SK-N-SH treated with all-trans-retinoic acid at 6 μM for 48 hours (cell line): Measurements from ENCODE around the gene TMEM131.

Experiments
- ZFP3 ChIP-seq: fragments of 250-450 bp; sonication (Bioruptor Pico); IDR thresholded peaks from 2 replicates; pipeline ENCODE4 v1.5.0; 2020; ENCODE audit warnings: mild to moderate bottlenecking, moderate library complexity
- TF ChIP-seq, protein P1 (sequence below): fragments of 250-450 bp; sonication (Bioruptor Pico); IDR thresholded peaks from 2 replicates; pipeline ENCODE4 v1.8.0; 2020; ENCODE audit warnings: mild to moderate bottlenecking, moderate library complexity, borderline replicate concordance
- TF ChIP-seq, protein P2 (sequence below): fragments of 250-450 bp; sonication (Bioruptor Pico); IDR thresholded peaks from 2 replicates; pipeline ENCODE4 v1.5.1; 2020; ENCODE audit warnings: low read depth, mild to moderate bottlenecking, moderate library complexity

DNA sequence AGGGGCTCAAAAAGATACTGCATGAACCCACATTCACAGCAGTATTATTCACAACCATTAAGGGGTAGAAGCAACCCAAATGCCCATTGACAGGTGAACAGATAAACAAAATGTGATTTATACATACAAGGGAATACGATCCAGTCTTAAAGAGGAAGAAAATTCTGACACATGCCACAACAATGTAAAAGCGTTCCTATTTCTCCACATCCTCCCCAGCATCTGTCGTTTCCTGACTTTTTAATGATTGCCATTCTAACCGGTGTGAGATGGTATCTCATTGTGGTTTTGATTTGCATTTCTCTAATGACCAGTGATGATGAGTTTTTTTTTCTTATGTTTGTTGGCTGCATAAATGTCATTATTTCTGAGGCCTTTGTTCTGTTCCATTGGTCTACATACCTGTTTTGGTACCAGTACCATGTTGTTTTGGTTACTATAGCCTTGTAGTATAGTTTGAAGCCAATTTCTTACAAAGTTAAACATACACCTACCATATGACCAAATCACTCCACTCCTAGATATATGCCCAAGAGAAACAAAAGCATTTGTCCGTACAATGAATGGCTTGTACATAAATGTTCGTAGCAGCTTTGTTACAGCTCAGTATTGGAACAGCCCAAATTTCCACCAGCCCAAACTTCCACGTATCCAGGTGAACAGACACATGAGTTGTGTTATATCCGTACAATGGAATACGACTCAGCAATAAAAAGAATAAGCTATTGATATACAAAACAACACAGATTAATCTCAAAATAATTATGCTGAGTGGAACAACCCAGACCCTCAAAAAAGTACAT, 85.1 kb downstream of the TMEM131 start:
- TF ChIP-seq, protein P1, sequence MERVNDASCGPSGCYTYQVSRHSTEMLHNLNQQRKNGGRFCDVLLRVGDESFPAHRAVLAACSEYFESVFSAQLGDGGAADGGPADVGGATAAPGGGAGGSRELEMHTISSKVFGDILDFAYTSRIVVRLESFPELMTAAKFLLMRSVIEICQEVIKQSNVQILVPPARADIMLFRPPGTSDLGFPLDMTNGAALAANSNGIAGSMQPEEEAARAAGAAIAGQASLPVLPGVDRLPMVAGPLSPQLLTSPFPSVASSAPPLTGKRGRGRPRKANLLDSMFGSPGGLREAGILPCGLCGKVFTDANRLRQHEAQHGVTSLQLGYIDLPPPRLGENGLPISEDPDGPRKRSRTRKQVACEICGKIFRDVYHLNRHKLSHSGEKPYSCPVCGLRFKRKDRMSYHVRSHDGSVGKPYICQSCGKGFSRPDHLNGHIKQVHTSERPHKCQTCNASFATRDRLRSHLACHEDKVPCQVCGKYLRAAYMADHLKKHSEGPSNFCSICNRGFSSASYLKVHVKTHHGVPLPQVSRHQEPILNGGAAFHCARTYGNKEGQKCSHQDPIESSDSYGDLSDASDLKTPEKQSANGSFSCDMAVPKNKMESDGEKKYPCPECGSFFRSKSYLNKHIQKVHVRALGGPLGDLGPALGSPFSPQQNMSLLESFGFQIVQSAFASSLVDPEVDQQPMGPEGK (CRISPR knock-in tag), result no peak
- TF ChIP-seq ZFP3, result no peak
- TF ChIP-seq, protein P2, sequence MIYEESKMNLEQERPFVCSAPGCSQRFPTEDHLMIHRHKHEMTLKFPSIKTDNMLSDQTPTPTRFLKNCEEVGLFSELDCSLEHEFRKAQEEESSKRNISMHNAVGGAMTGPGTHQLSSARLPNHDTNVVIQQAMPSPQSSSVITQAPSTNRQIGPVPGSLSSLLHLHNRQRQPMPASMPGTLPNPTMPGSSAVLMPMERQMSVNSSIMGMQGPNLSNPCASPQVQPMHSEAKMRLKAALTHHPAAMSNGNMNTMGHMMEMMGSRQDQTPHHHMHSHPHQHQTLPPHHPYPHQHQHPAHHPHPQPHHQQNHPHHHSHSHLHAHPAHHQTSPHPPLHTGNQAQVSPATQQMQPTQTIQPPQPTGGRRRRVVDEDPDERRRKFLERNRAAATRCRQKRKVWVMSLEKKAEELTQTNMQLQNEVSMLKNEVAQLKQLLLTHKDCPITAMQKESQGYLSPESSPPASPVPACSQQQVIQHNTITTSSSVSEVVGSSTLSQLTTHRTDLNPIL, result no peak
